GM19467 (cell line): ENCODE measurements around the gene VENTX.

Source experiments
- ATAC-seq: cut with Tn5 transposase; IDR thresholded peaks from one replicate; pipeline ENCODE4 v1.9.1; 2021; ENCODE audit warnings: mild to moderate bottlenecking, moderate library complexity; ENCODE audit not compliant: unreplicated experiment

The VENTX gene

GRCh38 chr10:133201948-133202725 lies 35.5 kb upstream of the VENTX start:
- no peak for ATAC-seq

- no peak for ATAC-seq
These were observed 34.6 kb upstream of the VENTX start for GRCh38 chr10:133202778-133203651.

GRCh38 chr10:133203652-133204195 lies 33.9 kb upstream of the VENTX start:
- no peak for ATAC-seq

- ATAC-seq: no peak
These were observed 33.2 kb upstream of the VENTX start for GRCh38 chr10:133204226-133205015.

- no peak for ATAC-seq
These were observed 32.5 kb upstream of the VENTX start for GRCh38 chr10:133205146-133205545.

- no peak for ATAC-seq
These were observed 31.2 kb upstream of the VENTX start for GRCh38 chr10:133206356-133207040.

- no peak for ATAC-seq
These were observed 30.5 kb upstream of the VENTX start for GRCh38 chr10:133207041-133207600.

GRCh38 chr10:133207627-133208026 lies 30.0 kb upstream of the VENTX start:
- no peak for ATAC-seq

GRCh38 chr10:133208466-133208865 lies 29.2 kb upstream of the VENTX start:
- no peak for ATAC-seq

- no peak for ATAC-seq
These were observed 28.5 kb upstream of the VENTX start for GRCh38 chr10:133209117-133209516.

GRCh38 chr10:133209641-133210040 lies 28.0 kb upstream of the VENTX start:
- no peak for ATAC-seq

- no peak for ATAC-seq
These were observed 27.1 kb upstream of the VENTX start for GRCh38 chr10:133210398-133211140.

GRCh38 chr10:133211141-133211830 lies 26.4 kb upstream of the VENTX start:
- ATAC-seq: no peak

GRCh38 chr10:133211959-133212852 lies 25.4 kb upstream of the VENTX start:
- no peak for ATAC-seq

GRCh38 chr10:133212853-133213494 lies 24.7 kb upstream of the VENTX start:
- no peak for ATAC-seq

- ATAC-seq: no peak
These were observed 23.8 kb upstream of the VENTX start for GRCh38 chr10:133213641-133214467.
